OCI-LY1 (cell line): ENCODE data around the gene MARK2.
A peak's percentile ranks its signal among the peaks of the same experiment; 100 is the strongest.

ENCODE experiments used
- H2AFZ ChIP-seq: fragments of 200-600 bp; sonication (generic), shearing (Covaris generic); 2 replicates; pipeline ENCODE4 v1.6.0; 2014; ENCODE audit warnings: antibody characterized with exemption, mild to moderate bottlenecking, low read length
- H3F3A ChIP-seq: fragments of 200-600 bp; sonication (generic), shearing (Covaris generic); 2 replicates; pipeline ENCODE4 v1.6.0; 2014; ENCODE audit warnings: mild to moderate bottlenecking, antibody characterized with exemption, low read length, moderate library complexity; ENCODE audit not compliant: insufficient read depth
- H3K27ac ChIP-seq: fragments of 200-600 bp; sonication (generic); 2 replicates; pipeline ENCODE4 v1.5.1; 2014; ENCODE audit warnings: low read length, mixed run types, mild to moderate bottlenecking, low read depth; ENCODE audit not compliant: poor library complexity, severe bottlenecking
- H3K27me3 ChIP-seq: fragments of 200-600 bp; sonication (generic); 2 replicates; pipeline ENCODE4 v1.6.0; 2014; ENCODE audit warnings: antibody characterized with exemption, mild to moderate bottlenecking, low read length, moderate library complexity; ENCODE audit not compliant: insufficient read depth
- H3K36me3 ChIP-seq: fragments of 200-600 bp; sonication (generic); 2 replicates; pipeline ENCODE4 v1.6.1; 2014; ENCODE audit warnings: mild to moderate bottlenecking, antibody characterized with exemption, low read length, moderate library complexity, mixed read lengths; ENCODE audit not compliant: insufficient read depth
- H3K4me1 ChIP-seq: fragments of 200-600 bp; sonication (generic); 2 replicates; pipeline ENCODE4 v1.5.1; 2014; ENCODE audit warnings: mild to moderate bottlenecking, low read length, moderate library complexity; ENCODE audit not compliant: insufficient read depth, severe bottlenecking
- H3K4me2 ChIP-seq: fragments of 200-600 bp; sonication (generic), shearing (Covaris generic); 2 replicates; pipeline ENCODE4 v1.6.1; 2014; ENCODE audit warnings: low read length
- H3K4me3 ChIP-seq: fragments of 200-600 bp; sonication (generic); 2 replicates; pipeline ENCODE4 v1.5.1; 2014; ENCODE audit warnings: low read length, low read depth, mild to moderate bottlenecking, mixed read lengths; ENCODE audit not compliant: poor library complexity, severe bottlenecking
- H3K79me2 ChIP-seq: fragments of 200-600 bp; shearing (Covaris generic); 2 replicates; pipeline ENCODE4 v1.6.1; 2016; ENCODE audit warnings: mixed run types, low read length, mixed read lengths; ENCODE audit not compliant: insufficient read depth
- H3K9ac ChIP-seq: fragments of 200-600 bp; sonication (generic), shearing (Covaris generic); 2 replicates; pipeline ENCODE4 v1.6.1; 2014; ENCODE audit warnings: mild to moderate bottlenecking, low read length, mixed read lengths
- H3K9me2 ChIP-seq: fragments of 200-600 bp; sonication (generic), shearing (Covaris generic); 2 replicates; pipeline ENCODE4 v1.6.1; 2014; ENCODE audit warnings: low read depth, mild to moderate bottlenecking, low read length, mixed read lengths
- H3K9me3 ChIP-seq: fragments of 200-600 bp; shearing (Covaris generic); 2 replicates; pipeline ENCODE4 v1.6.1; 2014; ENCODE audit warnings: low read length, mixed read lengths
- H4K20me1 ChIP-seq: fragments of 200-600 bp; sonication (generic), shearing (Covaris generic); 2 replicates; pipeline ENCODE4 v1.6.0; 2016; ENCODE audit warnings: mild to moderate bottlenecking, low read length; ENCODE audit not compliant: insufficient read depth
- EZH2 ChIP-seq: fragments of 200-600 bp; sonication (generic), shearing (Covaris generic); IDR thresholded peaks from 2 replicates; pipeline ENCODE4 v1.8.0; 2017; ENCODE audit warnings: borderline replicate concordance, mixed run types, mild to moderate bottlenecking, antibody characterized with exemption, low read length, moderate library complexity, mixed read lengths
- TF ChIP-seq, protein P1 (sequence below): fragments of 200-600 bp; sonication (generic), shearing (Covaris generic); IDR thresholded peaks from 2 replicates; pipeline ENCODE4 v1.5.1; 2017; ENCODE audit warnings: mild to moderate bottlenecking, antibody characterized with exemption, low read length, moderate library complexity, mixed read lengths

Gene MARK2

DNA sequence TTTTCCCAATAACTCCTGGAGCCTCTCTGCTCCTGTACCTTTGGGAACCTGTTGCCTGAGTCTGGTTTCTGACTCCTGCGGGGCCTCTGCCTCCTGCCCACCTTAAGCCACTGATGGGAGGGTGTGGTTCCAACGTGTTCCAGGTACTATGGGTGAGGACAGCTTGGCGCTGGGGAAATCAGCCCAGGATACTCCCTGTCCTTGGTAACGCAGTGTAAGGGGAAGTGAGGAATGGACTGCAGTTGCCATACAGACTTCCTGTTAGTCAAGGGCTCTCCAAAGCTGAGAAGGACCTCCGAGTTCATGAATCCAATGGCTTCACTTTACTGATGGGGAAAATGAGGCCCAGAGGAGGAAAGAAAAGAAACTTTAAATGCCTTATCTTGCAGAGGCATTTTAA lies 1.2 kb upstream of the MARK2 start:
- peaks cover 35% of the 10 kb centered on the region for H3K79me2 ChIP-seq
- peak overlapping the region; percentile 77 for H3K4me2 ChIP-seq
- peak overlapping the region; percentile 57 for H3K4me3 ChIP-seq
- H3F3A ChIP-seq, result no peaks in the 10 kb centered on the region
- no peaks in the 10 kb centered on the region for H3K9me2 ChIP-seq
- peaks cover 5% of the 10 kb centered on the region; the same call in 1 of the 2 replicates for H3K36me3 ChIP-seq
- TF ChIP-seq EZH2, result no peak
- TF ChIP-seq, protein P1, sequence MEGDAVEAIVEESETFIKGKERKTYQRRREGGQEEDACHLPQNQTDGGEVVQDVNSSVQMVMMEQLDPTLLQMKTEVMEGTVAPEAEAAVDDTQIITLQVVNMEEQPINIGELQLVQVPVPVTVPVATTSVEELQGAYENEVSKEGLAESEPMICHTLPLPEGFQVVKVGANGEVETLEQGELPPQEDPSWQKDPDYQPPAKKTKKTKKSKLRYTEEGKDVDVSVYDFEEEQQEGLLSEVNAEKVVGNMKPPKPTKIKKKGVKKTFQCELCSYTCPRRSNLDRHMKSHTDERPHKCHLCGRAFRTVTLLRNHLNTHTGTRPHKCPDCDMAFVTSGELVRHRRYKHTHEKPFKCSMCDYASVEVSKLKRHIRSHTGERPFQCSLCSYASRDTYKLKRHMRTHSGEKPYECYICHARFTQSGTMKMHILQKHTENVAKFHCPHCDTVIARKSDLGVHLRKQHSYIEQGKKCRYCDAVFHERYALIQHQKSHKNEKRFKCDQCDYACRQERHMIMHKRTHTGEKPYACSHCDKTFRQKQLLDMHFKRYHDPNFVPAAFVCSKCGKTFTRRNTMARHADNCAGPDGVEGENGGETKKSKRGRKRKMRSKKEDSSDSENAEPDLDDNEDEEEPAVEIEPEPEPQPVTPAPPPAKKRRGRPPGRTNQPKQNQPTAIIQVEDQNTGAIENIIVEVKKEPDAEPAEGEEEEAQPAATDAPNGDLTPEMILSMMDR, result no peak
- peaks cover 40% of the 10 kb centered on the region for H3K4me1 ChIP-seq
- H3K9me3 ChIP-seq, result no peaks in the 10 kb centered on the region
- no peaks in the 10 kb centered on the region for H3K27me3 ChIP-seq
- H3K27ac ChIP-seq, result peak overlapping the region; percentile 83
- H4K20me1 ChIP-seq, result no peaks in the 10 kb centered on the region
- peak overlapping the region; percentile 68 for H3K9ac ChIP-seq
- H2AFZ ChIP-seq, result no peak overlapping the region

DNA sequence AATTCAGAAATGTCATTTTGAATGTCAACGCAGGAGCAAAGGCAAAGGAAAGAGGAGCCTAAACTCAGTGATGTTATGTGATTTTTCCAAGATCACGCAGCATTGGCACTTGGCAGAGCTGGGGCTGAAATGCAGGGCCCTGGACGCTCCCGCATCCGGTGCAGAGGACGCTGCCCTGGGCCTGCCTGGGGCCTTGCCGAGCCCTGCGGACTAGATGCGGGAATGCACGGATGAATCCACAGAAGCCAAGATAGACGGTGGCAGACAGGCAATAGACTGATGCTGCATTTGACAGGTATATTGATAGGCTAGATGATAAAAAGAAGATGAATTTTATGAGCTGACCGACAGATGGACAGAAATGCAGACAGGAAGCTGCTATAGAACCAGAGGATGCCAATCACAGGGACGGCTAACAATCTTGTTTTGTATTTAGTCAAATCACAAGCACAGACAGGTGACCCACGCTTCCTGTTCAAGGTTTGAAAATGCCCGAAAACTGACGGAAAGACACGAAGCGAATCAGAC lies 696 bp upstream of the MARK2 start:
- TF ChIP-seq EZH2, result no peak
- TF ChIP-seq, protein P1, result no peak
- peak overlapping the region; percentile 83 for H3K27ac ChIP-seq
- H3F3A ChIP-seq, result no peaks in the 10 kb centered on the region
- H3K9ac ChIP-seq, result peak overlapping the region; percentile 68
- H3K9me3 ChIP-seq, result no peaks in the 10 kb centered on the region
- H3K79me2 ChIP-seq, result peaks cover 40% of the 10 kb centered on the region
- no peaks in the 10 kb centered on the region for H4K20me1 ChIP-seq
- H3K9me2 ChIP-seq, result no peaks in the 10 kb centered on the region
- H3K36me3 ChIP-seq, result peaks cover 8% of the 10 kb centered on the region; the same call in 1 of the 2 replicates
- H3K4me3 ChIP-seq, result peak overlapping the region; percentile 57
- peaks cover 41% of the 10 kb centered on the region for H3K4me1 ChIP-seq
- H3K4me2 ChIP-seq, result peak overlapping the region; percentile 77
- H3K27me3 ChIP-seq, result no peaks in the 10 kb centered on the region
- no peak overlapping the region for H2AFZ ChIP-seq

DNA sequence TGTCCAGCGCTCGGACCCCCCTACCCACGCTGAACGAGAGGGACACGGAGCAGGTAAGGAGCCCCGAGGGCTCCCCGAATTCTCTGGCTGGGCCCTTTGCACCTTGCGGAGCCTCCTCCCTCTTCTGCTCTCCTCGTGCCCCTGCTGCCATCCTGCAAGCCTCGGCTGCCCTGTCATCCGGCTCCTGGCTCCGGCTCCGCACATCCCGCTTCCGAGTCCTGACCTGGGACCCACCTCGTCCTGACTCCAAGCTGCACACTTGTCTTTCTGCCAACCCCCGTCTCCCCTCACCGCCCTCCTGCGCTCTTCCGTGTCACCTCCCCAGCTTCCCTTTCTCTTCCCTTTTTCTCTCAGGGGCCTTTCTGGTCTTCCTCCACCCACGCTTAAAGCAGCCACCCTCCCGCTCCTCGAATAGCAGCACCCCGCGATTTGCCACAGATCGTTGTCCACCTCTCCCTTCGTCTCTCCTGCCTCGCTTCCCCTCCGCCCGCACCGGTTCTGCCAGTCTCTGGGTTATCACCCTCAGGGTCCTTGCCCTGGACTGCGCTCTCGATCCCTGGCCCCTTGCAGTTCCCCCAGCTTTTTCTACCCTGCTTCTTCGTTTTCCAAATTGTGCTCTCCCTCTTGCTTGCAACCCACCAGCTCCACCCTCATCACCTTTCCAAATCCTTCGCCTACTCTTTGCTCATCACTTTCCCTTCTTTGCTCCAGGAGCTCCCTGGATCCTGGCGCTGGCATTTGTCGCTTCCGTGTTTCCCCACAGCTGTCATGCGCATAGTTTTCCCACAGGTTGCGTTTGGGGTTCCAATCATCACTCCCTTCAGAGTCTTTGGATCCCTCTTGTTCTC lies 822 bp downstream of the MARK2 start:
- no peak overlapping the region for H2AFZ ChIP-seq
- H3K79me2 ChIP-seq, result peaks cover 54% of the 10 kb centered on the region
- H4K20me1 ChIP-seq, result no peaks in the 10 kb centered on the region
- H3K36me3 ChIP-seq, result peaks cover 19% of the 10 kb centered on the region; the same call in 1 of the 2 replicates
- no peaks in the 10 kb centered on the region for H3K9me2 ChIP-seq
- TF ChIP-seq EZH2, result no peak
- TF ChIP-seq, protein P1, result no peak
- peak overlapping the region; percentile 95 for H3K4me2 ChIP-seq
- H3K27me3 ChIP-seq, result no peaks in the 10 kb centered on the region
- no peaks in the 10 kb centered on the region for H3K9me3 ChIP-seq
- H3K4me3 ChIP-seq, result peak overlapping the region; percentile 98
- H3K27ac ChIP-seq, result peak overlapping the region; percentile 46
- H3F3A ChIP-seq, result no peaks in the 10 kb centered on the region
- H3K9ac ChIP-seq, result peak overlapping the region; percentile 99
- H3K4me1 ChIP-seq, result peaks cover 41% of the 10 kb centered on the region
